Right lobe of liver (tissue), 6 donors: ENCODE data around the gene TMEM266. TPM values are rescaled to one million over a fixed set of nuclear protein-coding genes. Genes with fewer than 3 reads are reported as not detected.

Experiments
- ATAC-seq, 4 donors: fragments of 200-7000 bp; cut with Tn5 transposase; one replicate each; pipeline ENCODE4 v1.9.1; 2020; ENCODE audit warnings: mild to moderate bottlenecking in 4 of 4, moderate library complexity in 4 of 4
- DNase-seq, 3 donors: peaks; one replicate each; pipeline ENCODE4 v3.0.0-alpha.2; 2020
- H3K27ac ChIP-seq, 3 donors: fragments of 200-600 bp; one replicate each; pipeline ENCODE4 v1.8.0; 2022
- H3K27me3 ChIP-seq, 2 donors: fragments of 200-600 bp; one replicate each; pipeline ENCODE4 v1.8.0; 2022
- H3K36me3 ChIP-seq, 4 donors: fragments of 200-600 bp; sonication (generic) in 1 of 4; one replicate each; pipeline versions ENCODE4 v1.5.1 to v1.8.0; 2017 to 2022; ENCODE audit warnings: control low read depth in 1 of 4
- H3K4me1 ChIP-seq, 4 donors: fragments of 200-600 bp; sonication (generic) in 1 of 4; one replicate each; pipeline versions ENCODE4 v1.5.1 to v1.8.0; 2017 to 2022; ENCODE audit warnings: control low read depth in 1 of 4
- H3K4me3 ChIP-seq, 3 donors: fragments of 200-600 bp; one replicate each; pipeline ENCODE4 v1.8.0; 2022
- H3K9me3 ChIP-seq, 4 donors: fragments of 200-600 bp; sonication (generic) in 1 of 4; one replicate each; pipeline versions ENCODE4 v1.5.1 to v1.8.0; 2017 to 2022; ENCODE audit warnings: control low read depth in 1 of 4
- CTCF ChIP-seq, 4 donors: fragments of 200-600 bp in 3 of 4; fragments of 450-650 bp in 1 of 4; IDR thresholded peaks; one replicate each; pipeline versions ENCODE4 v1.5.1 to v1.8.0; 2016 to 2022; ENCODE audit warnings: antibody characterized with exemption in 4 of 4, mild to moderate bottlenecking in 2 of 4
- POLR2A ChIP-seq: fragments of 450-650 bp; IDR thresholded peaks from one replicate; pipeline ENCODE4 v1.6.1; 2017; ENCODE audit warnings: antibody characterized with exemption, mild to moderate bottlenecking
- WGBS: methylation state at CpG from one replicate; pipeline ENCODE4 v1.1.6; 2018; ENCODE audit warnings: low coverage, low lambda C conversion rate; ENCODE audit not compliant: insufficient coverage; ENCODE audit errors: missing lambda C conversion rate; 5-methylcytosine and 5-hydroxymethylcytosine counted together
- intact Hi-C, 2 donors: fragments of 100-400 bp; cut with DNase I; formaldehyde crosslinking; loops; one replicate each; pipeline versions ENCODE4 v1.11.2 to v1.14.1; 2022
- total RNA-seq, 6 experiments: library from RNA; depleted of rRNA in 2 of 6; stranded (reverse); fragments of >200 nt in 2 of 6; fragmentation: NEBNext Ultra II Directional in 3 of 6; extraction: Animal tissue kit (Norgen Biotek cat#: 25700) in 3 of 6; gene quantifications; one replicate each; pipeline versions ENCODE4 v1.1.0 to v1.2.4, GENCODE V29; 2016 to 2023
- donor health status: DM: no; HTN: yes; CAD: no.
- donor health status: DM: no; HTN: no; CAD: no.
- donor health status: DM: no; HTN: no; CAD: no.
- donor health status: DM: no; HTN: yes; CAD: no.
- donor health status: DM: no; HTN: yes; CAD: no.

Gene TMEM266
- total RNA-seq, 6 experiments from 2014 or later = 0.12 to 0.19 TPM; not detected in 4

GRCh38 chr15:76070921-76071635, 11.3 kb downstream of the TMEM266 start:
- Histone ChIP-seq H3K4me3 (no peak overlapping the region), H3K27ac (no peak overlapping the region), H3K36me3 (no peaks in the 10 kb centered on the region), H3K4me1 (no peaks in the 10 kb centered on the region), H3K9me3 (no peaks in the 10 kb centered on the region), H3K27me3 (peaks cover 0 to 2% of the 10 kb centered on the region in 2 donors)
- 100% methylated on average over 2 of the region's 4 CpGs for WGBS
- DNase-seq (no peak), ATAC-seq (no peak)
- TF ChIP-seq CTCF (IDR thresholded peaks at IDR 0.05) (no peak), POLR2A (no peak)
- intact Hi-C loops = no loop called here

- Histone ChIP-seq H3K9me3 (no peaks in the 10 kb centered on the region), H3K27me3 (no peaks in the 10 kb centered on the region), H3K4me3 (no peak overlapping the region), H3K36me3 (no peaks in the 10 kb centered on the region), H3K27ac (no peak overlapping the region), H3K4me1 (no peaks in the 10 kb centered on the region)
- 71% methylated on average over 7 of the region's 7 CpGs for WGBS
- TF ChIP-seq CTCF (IDR thresholded peaks at IDR 0.05) (no peak), POLR2A (no peak)
- intact Hi-C loops = no loop called here
- DNase-seq (no peak), ATAC-seq (no peak)
These were observed 12.0 kb downstream of the TMEM266 start for GRCh38 chr15:76071806-76072205.

- H3K36me3 ChIP-seq = no peaks in the 10 kb centered on the region
- intact Hi-C loops = no loop called here
- TF ChIP-seq POLR2A = no peak
- TF ChIP-seq CTCF (IDR thresholded peaks at IDR 0.05) = no peak
- H3K9me3 ChIP-seq = no peaks in the 10 kb centered on the region
- WGBS = 73% methylated on average over 2 of the region's 2 CpGs
- ATAC-seq (no peak), DNase-seq (no peak)
- H3K4me3 ChIP-seq = no peak overlapping the region
- H3K27ac ChIP-seq = no peak overlapping the region
- H3K27me3 ChIP-seq = no peaks in the 10 kb centered on the region
- no peaks in the 10 kb centered on the region for H3K4me1 ChIP-seq
These were observed 13.8 kb downstream of the TMEM266 start for GRCh38 chr15:76073554-76073953.

- no peak overlapping the region for H3K27ac ChIP-seq
- no peaks in the 10 kb centered on the region for H3K27me3 ChIP-seq
- no peak overlapping the region for H3K4me3 ChIP-seq
- ATAC-seq (no peak), DNase-seq (no peak)
- intact Hi-C loops = no loop called here
- no peaks in the 10 kb centered on the region for H3K4me1 ChIP-seq
- TF ChIP-seq POLR2A (no peak), CTCF (IDR thresholded peaks at IDR 0.05) (no peak)
- no peaks in the 10 kb centered on the region for H3K9me3 ChIP-seq
- no peaks in the 10 kb centered on the region for H3K36me3 ChIP-seq
These were observed 15.3 kb downstream of the TMEM266 start for GRCh38 chr15:76075046-76075445.
